Fibroblast of villous mesenchyme (primary cell): ENCODE results near the gene GLDN. TPM values are rescaled to one million over a fixed set of nuclear protein-coding genes. Genes with fewer than 3 reads are reported as not detected.

Experiments used
- DNase-seq: peaks from one replicate; pipeline ENCODE4 v3.0.0-alpha.2; 2010; ENCODE audit warnings: low read depth
- H3K4me3 ChIP-seq: 2 replicates; pipeline ENCODE4 v1.5.1; 2011; ENCODE audit warnings: low read depth, mild to moderate bottlenecking, low read length
- total RNA-seq: library from RNA; depleted of rRNA; stranded (reverse); fragments of >200 nt; gene quantifications from 2 replicates; pipeline ENCODE4 v1.2.3, GENCODE V29; 2012
- TF ChIP-seq, protein P1 (sequence below): IDR thresholded peaks from 2 replicates; pipeline ENCODE4 v1.5.1; 2012; ENCODE audit warnings: low read depth, mild to moderate bottlenecking, low read length; ENCODE audit not compliant: insufficient read depth

GLDN gene
- total RNA-seq, 1 donor: 0.43 TPM

GRCh38 chr15:51342227-51342999, 958 bp downstream of the GLDN start:
- H3K4me3 ChIP-seq: peak overlapping the region; percentile 36
- TF ChIP-seq, protein P1, sequence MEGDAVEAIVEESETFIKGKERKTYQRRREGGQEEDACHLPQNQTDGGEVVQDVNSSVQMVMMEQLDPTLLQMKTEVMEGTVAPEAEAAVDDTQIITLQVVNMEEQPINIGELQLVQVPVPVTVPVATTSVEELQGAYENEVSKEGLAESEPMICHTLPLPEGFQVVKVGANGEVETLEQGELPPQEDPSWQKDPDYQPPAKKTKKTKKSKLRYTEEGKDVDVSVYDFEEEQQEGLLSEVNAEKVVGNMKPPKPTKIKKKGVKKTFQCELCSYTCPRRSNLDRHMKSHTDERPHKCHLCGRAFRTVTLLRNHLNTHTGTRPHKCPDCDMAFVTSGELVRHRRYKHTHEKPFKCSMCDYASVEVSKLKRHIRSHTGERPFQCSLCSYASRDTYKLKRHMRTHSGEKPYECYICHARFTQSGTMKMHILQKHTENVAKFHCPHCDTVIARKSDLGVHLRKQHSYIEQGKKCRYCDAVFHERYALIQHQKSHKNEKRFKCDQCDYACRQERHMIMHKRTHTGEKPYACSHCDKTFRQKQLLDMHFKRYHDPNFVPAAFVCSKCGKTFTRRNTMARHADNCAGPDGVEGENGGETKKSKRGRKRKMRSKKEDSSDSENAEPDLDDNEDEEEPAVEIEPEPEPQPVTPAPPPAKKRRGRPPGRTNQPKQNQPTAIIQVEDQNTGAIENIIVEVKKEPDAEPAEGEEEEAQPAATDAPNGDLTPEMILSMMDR: no peak
- no peak for DNase-seq

DNA sequence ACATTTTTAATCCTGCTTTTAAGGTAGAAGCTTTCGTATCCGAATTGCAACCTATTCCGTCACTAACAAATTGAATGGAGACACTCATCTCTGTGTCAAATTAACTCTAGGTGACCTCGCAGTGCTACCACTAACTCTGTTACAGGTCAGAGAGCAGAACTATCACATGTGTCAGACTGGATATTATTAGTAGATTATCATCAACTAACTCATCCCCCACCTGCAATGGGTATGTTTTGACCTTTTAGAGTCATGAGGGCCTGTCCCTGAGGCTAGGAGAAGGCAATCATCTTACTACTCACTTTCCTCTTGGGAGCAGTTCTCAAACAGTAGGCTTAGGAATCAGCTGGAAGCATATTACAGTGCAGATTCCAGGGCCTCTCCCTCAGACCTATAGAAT, 2.0 kb downstream of the GLDN start:
- TF ChIP-seq, protein P1: no peak
- H3K4me3 ChIP-seq: no peak overlapping the region
- no peak for DNase-seq

DNA sequence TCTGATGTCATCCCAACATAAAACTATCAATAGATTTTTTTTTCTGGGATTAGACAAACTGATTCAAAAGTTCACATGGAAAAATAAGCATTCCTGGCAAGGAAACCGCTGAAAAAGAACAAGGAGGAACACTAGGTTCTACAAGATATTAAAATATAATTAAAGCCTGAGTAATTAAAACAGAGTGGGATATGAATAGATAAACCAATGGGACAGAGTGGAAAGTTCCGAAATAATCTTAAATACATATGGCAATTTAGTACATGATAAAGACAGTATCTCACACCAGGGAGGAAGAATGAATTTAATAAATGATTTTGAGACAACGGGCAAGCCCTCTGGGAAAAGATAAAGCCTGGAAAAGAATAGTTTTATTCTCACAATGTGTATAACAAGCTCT, 4.7 kb downstream of the GLDN start:
- DNase-seq: no peak
- TF ChIP-seq, protein P1: no peak
- H3K4me3 ChIP-seq: no peak overlapping the region

DNA sequence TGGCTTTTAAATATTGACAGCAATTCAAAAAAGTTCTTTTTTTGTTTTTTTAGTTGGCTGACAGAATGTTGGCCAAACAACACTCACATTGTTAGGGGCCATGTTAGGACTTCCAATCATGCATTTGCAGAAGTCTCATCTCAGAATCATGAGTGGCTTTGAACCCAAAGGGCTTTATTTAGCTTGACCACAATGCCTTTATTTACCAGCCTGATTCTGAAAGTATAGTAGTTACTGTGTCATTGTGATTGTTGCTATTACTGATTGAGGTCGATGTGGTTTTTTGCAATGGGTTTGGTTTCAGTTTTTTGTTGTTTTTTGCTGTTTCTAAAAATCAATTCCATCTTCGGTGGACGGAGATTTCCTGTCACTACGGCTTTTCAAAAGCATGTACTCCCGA, 7.2 kb downstream of the GLDN start:
- H3K4me3 ChIP-seq: no peak overlapping the region
- TF ChIP-seq, protein P1: no peak
- DNase-seq: no peak

DNA sequence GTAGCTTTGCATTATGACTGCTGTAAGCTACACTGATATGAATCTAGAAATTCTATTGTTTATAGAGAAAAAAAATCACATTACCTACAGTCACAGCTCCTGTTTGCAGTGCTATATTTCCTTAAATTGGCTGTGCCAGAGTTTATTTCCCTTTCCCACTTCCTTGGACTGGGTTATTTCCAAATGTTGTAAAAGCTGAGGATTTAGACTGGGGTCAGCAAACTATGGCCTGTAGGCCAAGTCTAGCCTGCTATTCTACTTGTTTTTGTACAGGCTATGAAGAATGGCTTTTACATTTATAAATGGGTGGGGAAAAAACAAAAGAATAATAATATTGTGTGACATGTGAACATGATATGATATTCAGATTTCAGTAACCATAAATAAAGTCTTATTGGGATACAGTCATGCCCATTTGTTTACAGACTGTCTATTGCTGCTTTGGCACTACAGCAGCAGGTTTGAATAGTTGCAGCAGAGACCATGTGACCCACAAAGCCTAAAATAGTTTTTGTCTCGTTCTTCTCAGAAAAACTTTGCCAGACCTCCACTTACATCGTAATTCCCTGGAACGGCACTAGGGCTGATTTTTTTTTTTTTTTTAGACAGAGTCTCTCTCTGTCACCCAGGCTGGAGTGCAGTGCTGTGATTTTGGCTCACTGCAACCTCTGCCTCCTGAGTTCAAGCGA, 7.8 kb downstream of the GLDN start:
- no peak for DNase-seq
- TF ChIP-seq, protein P1: no peak
- H3K4me3 ChIP-seq: no peak overlapping the region

DNA sequence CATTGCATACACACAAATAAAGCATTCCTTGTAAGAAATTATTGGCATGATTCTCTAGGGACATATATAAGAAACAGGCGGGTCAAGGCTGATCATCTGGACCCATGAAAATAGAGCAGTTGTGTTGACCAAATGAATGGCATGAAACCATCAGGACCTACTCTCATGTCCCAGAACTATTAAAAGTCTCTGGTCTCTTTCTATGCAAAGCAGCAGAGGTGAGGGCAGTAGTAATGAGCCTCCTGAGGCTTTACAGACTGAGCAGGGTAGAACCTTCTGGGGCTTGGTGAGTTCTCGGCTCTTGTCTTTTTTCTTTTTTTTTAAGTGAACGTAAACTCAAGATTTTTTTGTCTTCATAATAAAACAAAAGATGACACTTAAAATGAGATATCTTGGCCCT, 9.3 kb downstream of the GLDN start:
- TF ChIP-seq, protein P1: no peak
- H3K4me3 ChIP-seq: no peak overlapping the region
- no peak for DNase-seq
